GM13976 (cell line): Measurements from ENCODE around the gene STAT2.
"Not testable (repeated sequence)": the region's sequence is repeated elsewhere in the genome, so short reads cannot be mapped to it uniquely, and the experiment has no call there.

Experiments used
- DNase-seq: peaks from one replicate; pipeline ENCODE4 v3.0.0; 2012; ENCODE audit warnings: low spot score
- CTCF ChIP-seq: IDR thresholded peaks from 2 replicates; pipeline ENCODE4 v1.5.1; 2012; ENCODE audit warnings: borderline replicate concordance, mild to moderate bottlenecking; ENCODE audit not compliant: insufficient read depth; ENCODE audit errors: extremely low read depth, missing control alignments, control extremely low read depth
- in situ Hi-C: fragments of 300-500 bp; cut with MboI; formaldehyde crosslinking; loops from one replicate; pipeline ENCODE4 v1.12.0; 2022; ENCODE audit warnings: low sequenced_read_pairs, mixed read lengths, inconsistent platforms; ENCODE audit not compliant: unreplicated experiment

Gene STAT2

GRCh38 chr12:56361487-56362129, 1.7 kb upstream of the STAT2 start:
- DNase-seq = no peak
- no peak for TF ChIP-seq CTCF
- in situ Hi-C loops = no loop called here

- in situ Hi-C loops = no loop called here
- no peak for DNase-seq
- TF ChIP-seq CTCF = no peak
These were observed 923 bp downstream of the STAT2 start for GRCh38 chr12:56358836-56359532.

GRCh38 chr12:56351325-56351724, 8.6 kb downstream of the STAT2 start:
- in situ Hi-C loops = no loop called here
- TF ChIP-seq CTCF = no peak

GRCh38 chr12:56350662-56351061, 9.2 kb downstream of the STAT2 start:
- no peak for DNase-seq
- TF ChIP-seq CTCF = no peak
- in situ Hi-C loops = no loop called here

More at GRCh38 chr12:56351325-56351724, 8.6 kb downstream of the STAT2 start:
- no peak for DNase-seq

- no peak for TF ChIP-seq CTCF
- in situ Hi-C loops = no loop called here
These were observed 11.1 kb downstream of the STAT2 start for GRCh38 chr12:56348776-56349175.

GRCh38 chr12:56347255-56347654, 12.7 kb downstream of the STAT2 start:
- DNase-seq, in situ Hi-C loops: not testable (repeated sequence)

More at GRCh38 chr12:56348776-56349175, 11.1 kb downstream of the STAT2 start:
- no peak for DNase-seq

GRCh38 chr12:56346675-56347074, 13.2 kb downstream of the STAT2 start:
- DNase-seq = no peak
- TF ChIP-seq CTCF = no peak
- in situ Hi-C loops = no loop called here

GRCh38 chr12:56342290-56342689, 17.6 kb downstream of the STAT2 start:
- in situ Hi-C loops, DNase-seq: not testable (repeated sequence)
